Esophagus squamous epithelium (tissue), 4 donors: ENCODE data around the gene AADACL4.

Experiments
- POLR2A ChIP-seq, 4 donors: fragments of 450-650 bp; IDR thresholded peaks; one replicate each; pipeline ENCODE4 v1.6.1; 2017; ENCODE audit warnings: antibody characterized with exemption in 4 of 4, mild to moderate bottlenecking in 4 of 4, moderate library complexity in 3 of 4
- TF ChIP-seq, protein P1 (sequence below), 6 experiments: fragments of 450-650 bp in 4 of 6; fragments of 200-600 bp in 2 of 6; sonication (generic) in 2 of 6; IDR thresholded peaks; one replicate each; pipeline ENCODE4 v1.5.1; 2016 to 2019; ENCODE audit warnings: antibody characterized with exemption in 6 of 6, mild to moderate bottlenecking in 4 of 6, moderate library complexity in 4 of 6

DNA sequence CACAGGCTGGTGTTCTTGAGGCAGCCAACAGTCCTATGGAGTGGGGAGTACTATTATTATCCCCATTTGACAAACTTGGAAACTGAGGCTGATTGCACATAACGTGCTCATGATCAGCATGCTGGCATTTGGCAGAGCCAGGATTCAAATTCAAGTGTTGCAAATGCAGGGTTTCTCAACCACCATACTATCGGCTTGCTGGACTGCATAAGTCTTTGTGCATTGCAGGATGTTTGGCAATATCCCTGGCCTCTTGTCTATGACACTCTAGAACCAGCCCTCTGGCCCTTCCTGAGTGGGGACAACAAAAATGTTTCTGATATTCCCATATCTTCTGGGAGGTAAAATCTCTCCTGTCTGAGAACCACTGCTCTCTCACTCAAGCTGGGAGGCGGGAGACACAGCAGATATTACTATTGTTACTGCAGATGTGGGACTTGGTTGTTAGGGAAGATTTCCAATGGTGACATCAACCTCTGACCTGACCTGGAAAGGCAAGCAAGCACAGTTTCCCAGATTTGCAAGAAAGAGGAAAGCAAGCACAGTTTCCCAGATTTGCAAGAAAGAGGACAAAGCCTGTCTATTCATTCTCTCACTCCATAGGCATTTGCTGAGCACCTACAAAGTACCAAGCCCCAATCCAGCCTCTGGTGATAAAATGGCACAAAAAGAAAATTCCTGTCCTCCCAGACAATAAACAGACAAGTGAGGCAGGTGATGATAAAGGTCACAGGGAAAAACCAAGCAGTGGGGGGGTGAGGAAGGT, 71.0 kb downstream of the AADACL4 start:
- TF ChIP-seq, protein P1, sequence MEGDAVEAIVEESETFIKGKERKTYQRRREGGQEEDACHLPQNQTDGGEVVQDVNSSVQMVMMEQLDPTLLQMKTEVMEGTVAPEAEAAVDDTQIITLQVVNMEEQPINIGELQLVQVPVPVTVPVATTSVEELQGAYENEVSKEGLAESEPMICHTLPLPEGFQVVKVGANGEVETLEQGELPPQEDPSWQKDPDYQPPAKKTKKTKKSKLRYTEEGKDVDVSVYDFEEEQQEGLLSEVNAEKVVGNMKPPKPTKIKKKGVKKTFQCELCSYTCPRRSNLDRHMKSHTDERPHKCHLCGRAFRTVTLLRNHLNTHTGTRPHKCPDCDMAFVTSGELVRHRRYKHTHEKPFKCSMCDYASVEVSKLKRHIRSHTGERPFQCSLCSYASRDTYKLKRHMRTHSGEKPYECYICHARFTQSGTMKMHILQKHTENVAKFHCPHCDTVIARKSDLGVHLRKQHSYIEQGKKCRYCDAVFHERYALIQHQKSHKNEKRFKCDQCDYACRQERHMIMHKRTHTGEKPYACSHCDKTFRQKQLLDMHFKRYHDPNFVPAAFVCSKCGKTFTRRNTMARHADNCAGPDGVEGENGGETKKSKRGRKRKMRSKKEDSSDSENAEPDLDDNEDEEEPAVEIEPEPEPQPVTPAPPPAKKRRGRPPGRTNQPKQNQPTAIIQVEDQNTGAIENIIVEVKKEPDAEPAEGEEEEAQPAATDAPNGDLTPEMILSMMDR (IDR thresholded peaks at IDR 0.05) = no peak
- no peak for TF ChIP-seq POLR2A (IDR thresholded peaks at IDR 0.05)
